GOT3 (cell line): ENCODE measurements around the gene HOXD10.
A peak's percentile ranks its signal among the peaks of the same experiment; 100 is the strongest.

Source experiments
- DNase-seq: peaks from one replicate; lab custom pipeline; 2025; ENCODE audit warnings: mixed read lengths; lab: John Stamatoyannopoulos, UW

HOXD10 gene

DNA sequence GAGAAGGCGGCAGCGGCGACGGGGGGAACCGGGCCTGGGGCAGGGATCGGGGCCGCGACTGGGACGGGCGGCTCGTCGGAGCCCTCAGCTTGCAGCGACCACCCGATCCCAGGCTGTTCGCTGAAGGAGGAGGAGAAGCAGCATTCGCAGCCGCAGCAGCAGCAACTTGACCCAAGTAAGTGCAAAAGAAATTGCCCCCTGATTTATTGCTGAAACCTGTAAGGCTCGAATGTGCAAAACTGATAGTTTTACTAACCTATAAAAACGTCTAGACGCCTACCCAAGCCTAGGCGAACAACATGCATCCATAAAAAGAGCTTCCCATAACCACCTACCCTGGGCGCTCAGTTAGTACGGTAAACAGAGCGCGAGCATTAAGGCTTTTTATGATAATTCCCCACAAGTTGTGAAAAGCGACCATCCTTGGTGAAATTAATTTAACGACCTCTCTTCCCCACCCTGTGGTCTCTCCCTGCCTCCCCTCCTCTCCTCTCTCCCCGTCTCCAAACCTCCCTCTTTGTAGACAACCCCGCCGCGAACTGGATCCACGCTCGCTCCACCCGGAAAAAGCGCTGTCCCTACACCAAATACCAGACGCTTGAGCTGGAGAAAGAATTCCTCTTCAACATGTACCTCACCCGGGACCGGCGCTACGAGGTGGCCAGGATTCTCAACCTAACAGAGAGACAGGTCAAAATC lies 7.0 kb downstream of the HOXD10 start:
- DNase-seq: no peak

DNA sequence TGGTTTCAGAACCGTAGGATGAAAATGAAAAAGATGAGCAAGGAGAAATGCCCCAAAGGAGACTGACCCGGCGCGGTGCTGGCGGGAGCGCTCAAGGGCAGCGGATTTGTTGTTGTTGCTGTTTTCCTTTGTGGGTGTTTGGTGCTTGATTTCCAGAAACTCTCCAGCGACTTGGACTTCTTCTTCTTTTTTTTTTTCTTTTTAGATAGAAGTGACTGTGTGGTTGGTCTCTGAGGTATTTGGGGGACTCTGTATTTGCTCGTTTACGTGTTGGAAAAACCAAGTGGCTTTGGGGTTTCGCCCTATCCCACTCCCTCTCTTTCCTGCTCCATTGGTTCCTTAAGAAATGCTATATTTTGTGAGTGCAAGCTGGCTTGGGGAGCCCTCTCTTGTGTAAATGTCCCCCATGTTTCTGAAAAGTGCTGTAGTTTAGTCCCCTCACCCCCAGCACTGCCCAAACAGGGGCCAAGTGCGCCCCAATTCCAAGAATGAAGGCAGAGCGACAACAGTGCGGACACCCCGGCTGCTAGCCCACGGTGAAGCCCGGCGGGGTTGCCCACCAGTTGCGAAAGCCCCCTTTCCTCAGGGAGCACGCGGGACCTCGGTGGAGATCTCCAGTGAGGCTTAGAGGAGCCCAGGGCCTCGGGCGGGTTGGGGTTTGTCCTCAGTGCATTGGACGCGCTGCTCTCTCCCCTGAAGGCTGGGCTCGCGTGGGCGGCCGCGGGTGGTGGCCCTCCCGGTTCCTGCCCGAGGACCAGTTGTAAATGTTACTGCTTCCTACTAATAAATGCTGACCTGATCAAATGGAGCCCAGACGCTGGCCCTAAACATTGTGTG lies 7.8 kb downstream of the HOXD10 start:
- no peak for DNase-seq

DNA sequence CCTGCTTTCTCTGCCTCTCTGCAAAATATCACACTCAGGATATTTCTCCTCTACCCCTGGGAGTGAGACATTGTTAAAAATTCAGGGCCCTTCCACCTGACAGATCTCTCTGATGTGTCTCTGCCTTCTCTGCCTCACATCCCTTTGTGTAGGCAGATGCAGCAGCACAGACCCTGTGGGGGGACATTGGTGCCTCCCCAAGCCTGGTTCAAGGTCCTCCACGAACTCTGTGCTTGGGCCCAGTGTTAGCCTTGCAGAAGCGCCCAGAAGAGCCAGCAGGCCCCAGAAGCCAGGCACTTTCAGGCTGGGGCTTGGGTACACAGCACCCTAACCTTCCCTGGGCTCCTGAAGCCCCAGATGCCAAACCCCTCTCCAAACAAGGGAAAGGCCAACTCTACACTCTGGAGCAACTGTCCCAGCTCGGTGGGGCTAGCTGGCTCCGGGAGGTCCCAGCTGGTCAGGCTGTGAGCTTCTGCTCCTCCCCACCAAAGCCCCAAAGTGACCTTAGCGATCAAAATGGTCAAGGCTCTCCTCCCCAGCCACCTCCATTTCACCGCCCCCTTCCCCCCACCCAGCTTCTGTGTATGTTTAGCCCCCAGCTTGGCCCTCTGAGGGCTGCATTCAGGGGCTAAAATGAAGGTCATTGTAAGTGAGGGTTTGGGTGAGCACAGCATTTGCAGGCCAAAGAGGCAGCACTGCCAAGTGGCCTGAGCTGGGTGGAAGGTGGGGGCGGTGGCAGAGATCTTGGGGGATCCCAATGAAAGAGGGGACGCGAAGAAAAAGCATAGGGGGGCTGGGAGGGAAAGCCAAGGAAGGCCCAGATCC lies 8.6 kb downstream of the HOXD10 start:
- DNase-seq: no peak

DNA sequence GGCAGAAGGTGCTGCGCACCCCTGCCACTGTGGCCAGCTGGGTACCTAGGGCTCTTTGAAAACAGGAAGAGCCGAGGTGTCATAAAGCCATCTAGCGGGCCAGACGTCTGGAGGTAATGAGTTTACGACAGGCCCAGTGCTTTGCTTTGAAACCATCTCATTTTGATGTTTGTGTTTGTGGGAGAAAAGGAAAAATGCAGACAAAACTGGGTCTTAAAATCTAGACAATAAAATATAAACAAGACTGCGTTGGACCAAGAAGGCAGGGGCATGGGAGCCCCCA lies 9.1 kb downstream of the HOXD10 start:
- DNase-seq: no peak

DNA sequence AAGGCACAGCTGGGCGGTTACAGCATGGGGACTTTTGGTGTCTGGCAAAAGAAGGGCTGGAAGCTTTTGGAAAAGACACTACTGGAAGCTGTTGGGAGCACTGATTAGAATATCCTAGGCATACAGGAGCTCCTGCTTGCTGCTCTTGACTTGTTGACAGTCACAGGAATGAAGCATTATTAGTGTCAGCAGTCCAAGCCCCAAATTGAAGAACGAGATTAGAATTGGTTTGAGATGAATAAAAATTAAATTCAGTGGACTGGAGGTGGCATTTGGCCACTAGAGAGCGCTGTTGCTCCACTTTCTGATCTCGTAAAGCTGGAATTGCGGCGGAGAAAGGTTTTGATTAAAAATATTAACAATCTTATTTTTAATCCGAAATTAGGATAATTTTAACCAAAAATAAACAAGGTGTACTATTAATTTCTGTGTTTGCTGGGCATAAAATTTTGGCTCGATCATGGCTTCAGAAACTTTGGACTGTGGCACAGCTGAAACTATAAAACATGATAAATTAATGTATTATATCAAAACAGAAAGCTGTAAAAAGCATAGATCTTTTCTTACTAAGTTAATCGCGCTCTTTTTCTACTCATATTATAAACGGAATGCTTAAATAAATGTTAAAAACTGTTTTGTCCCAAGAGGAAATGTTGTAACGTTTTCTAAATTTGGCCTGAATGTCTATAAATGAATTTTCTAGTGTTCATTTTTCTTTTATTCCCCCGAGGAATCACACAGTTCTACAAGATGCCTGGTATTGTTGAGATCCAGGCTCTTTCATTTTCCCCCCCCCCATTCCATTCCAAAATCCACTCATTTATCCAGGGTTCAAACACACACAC lies 10.6 kb downstream of the HOXD10 start:
- no peak for DNase-seq

DNA sequence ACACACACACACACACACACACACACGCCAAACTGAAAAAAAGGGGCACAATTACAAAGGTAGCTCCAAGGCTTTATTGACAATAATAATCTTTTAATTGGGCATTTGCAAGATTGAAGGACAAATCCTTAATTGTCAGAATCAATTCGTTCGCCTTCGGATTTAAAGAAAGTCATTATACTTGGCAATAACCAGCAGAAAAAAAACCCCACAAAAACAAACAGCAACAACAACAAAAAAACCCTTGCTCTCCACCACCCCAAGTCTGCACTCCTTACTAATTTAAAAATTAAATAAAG lies 11.1 kb downstream of the HOXD10 start:
- DNase-seq: no peak

DNA sequence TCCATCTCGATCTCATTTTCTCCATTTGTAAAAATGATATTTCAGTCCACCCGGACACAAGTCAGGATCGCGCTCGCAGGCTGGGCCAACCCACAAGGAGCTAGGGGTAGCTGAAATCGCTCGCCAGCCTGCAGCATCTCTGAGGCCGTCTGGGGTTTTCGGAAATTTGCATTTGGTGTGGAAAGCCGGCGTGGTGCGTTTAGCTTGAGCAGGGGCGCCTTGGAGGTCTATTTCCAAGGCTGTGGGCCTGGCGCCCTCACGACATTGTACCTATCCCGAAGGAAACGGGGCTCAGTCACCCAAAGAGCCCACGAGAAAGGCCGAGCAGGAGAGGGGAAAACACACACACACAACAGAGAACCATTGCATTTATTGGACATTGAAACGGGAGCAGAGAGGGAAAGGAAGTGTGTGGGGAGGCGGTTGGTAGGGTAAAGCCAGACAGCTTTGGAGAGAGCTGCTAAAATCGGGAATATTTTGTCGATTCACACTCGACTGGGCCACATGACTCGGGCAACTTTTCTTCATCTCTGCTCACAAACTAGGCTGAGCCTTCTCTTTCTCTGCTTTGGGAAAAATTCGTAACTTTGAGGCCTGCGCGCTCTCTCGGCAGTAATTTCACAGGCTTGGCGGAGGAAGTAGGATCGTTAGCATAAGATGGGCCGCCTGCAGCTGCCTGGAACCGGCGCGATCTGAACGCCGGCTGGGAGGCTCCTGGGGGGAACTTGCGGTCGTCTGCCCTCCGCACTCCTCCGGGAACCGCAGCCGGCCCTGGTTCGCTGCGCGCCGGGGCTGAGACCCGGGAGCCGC lies 11.8 kb downstream of the HOXD10 start:
- no peak for DNase-seq

DNA sequence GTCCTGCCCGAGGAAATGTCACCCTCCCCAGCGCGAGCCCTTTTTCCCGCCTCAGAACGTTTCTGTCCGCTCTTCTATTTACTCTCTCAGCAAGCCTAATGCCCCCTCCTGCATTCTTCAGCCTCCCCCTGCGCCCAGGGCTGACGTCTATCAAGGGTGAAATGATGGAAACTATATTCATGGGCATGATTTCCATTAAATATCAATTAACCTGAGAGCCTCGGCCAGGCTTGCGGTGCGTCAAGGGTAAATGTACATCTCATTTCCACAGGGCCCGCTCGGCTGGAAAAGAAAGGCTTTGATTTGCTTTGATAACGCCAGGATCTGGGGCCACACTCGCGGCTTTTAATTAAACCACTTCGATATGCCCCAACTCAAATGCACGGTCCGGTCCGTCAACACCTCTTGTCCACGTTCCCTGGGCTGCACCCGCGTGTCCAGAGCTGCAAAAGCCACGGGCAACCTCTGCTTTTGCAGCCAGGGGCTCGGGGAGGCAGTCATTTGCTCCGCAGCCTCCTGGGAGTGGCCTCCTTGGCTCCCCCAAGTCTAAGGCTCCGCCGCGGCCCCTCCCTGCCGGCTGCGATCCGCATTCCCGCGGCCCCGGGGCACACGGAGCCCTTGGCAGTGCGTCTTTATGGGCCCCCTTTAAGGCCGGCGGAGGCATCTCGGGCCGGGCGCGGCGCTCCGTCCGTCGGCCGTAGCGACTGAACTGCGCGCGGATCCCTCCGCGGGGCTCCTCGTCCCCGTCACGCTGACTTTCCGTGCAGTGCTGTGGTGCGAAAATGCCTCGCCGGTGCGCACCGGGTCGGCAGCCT lies 12.6 kb downstream of the HOXD10 start, which contains the start of gene HOXD8:
Gene HOXD8 (plus strand): TSS at position 724 of the 815 bp plus-strand sequence. CDS start 662 bp downstream, outside the sequence.
- DNase-seq: peak; percentile 56

DNA sequence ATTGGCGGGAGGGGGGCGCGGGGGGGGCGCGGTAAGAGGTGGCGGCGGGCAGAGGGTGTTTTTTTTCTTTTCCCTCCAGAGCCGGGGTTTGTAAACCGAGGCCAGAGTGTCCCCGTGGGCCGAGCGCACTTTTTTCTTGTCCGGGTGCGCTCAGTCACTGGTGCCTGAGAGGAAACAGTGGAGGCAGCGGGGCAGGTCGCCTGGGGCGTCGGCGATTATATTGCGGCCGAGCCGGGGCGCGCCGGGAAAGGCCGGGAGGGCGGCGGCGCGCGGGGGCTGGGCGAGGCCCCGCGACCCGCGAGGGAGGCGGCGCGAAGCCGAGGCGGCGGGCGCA lies 13.2 kb downstream of the HOXD10 start:
- DNase-seq: no peak

DNA sequence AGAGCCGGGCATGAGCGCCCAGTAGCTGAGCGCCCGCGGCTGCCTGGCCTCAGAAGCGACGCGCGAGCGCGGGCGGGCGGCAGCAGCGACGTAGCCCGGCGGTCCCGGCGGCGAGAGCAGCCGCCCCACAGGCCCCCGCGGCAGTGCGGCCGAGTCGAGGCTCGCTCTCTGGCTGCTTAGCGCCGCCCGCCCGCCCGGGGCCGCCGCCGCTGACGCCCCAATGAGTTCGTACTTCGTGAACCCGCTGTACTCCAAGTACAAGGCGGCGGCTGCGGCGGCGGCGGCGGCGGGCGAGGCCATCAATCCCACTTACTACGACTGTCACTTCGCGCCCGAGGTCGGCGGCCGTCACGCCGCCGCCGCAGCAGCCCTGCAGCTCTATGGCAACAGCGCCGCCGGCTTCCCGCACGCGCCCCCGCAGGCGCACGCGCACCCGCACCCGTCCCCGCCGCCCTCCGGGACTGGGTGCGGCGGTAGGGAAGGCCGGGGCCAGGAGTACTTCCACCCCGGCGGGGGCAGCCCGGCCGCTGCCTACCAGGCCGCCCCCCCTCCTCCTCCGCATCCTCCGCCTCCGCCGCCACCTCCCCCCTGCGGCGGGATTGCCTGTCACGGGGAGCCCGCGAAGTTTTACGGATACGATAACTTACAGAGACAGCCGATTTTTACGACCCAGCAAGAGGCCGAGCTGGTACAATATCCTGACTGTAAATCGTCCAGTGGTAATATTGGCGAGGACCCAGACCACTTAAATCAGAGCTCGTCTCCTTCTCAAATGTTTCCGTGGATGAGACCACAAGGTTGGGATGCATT lies 13.8 kb downstream of the HOXD10 start:
- no peak for DNase-seq

DNA sequence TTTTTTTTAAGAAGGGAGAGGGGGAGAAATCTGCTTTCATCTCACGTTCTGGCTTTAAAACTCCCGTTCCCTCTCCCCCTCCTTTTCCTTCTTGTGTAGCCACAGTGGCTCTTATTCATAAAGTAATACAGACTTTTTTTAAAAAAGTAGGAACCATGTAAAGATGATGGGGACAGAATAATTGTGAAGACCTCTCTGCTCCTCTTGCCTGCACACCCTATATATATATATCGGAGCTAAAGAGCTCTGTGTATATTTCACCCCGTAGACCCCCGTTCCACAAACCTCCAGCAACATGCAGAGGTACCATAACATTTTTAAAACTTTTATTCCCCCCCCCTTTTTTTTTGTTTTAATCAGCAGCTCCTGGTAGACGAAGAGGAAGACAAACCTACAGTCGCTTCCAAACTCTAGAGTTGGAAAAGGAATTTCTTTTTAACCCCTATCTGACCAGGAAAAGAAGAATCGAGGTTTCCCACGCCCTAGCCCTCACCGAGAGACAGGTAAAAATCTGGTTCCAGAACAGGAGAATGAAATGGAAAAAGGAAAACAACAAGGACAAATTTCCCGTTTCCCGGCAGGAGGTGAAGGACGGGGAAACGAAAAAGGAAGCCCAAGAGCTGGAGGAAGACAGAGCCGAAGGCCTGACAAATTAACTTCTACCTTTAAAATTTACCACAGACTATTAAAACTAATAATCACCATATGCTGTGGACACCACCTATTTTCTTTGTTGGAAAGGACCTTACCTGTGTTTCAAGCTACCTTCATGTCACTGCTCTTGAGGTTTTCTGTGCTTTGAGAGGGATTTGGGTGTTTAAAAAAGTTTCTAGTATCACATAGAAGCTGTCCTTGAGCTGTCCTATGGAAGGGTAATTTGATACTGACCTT lies 14.6 kb downstream of the HOXD10 start:
- DNase-seq: no peak

DNA sequence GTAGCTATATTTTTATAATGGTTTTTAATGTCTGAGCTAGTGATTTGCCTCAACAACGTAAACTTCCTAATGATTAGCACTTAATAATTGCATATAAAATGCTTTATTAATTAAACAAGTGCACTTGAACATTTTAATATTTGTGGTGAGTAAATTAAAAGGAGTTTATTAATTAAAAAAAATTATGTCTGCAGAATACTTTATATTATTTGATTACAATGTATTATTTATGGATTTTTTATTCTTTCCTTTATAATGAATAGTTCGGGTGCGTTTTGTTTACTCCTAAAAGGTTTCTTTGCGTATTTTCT lies 15.2 kb downstream of the HOXD10 start:
- no peak for DNase-seq

DNA sequence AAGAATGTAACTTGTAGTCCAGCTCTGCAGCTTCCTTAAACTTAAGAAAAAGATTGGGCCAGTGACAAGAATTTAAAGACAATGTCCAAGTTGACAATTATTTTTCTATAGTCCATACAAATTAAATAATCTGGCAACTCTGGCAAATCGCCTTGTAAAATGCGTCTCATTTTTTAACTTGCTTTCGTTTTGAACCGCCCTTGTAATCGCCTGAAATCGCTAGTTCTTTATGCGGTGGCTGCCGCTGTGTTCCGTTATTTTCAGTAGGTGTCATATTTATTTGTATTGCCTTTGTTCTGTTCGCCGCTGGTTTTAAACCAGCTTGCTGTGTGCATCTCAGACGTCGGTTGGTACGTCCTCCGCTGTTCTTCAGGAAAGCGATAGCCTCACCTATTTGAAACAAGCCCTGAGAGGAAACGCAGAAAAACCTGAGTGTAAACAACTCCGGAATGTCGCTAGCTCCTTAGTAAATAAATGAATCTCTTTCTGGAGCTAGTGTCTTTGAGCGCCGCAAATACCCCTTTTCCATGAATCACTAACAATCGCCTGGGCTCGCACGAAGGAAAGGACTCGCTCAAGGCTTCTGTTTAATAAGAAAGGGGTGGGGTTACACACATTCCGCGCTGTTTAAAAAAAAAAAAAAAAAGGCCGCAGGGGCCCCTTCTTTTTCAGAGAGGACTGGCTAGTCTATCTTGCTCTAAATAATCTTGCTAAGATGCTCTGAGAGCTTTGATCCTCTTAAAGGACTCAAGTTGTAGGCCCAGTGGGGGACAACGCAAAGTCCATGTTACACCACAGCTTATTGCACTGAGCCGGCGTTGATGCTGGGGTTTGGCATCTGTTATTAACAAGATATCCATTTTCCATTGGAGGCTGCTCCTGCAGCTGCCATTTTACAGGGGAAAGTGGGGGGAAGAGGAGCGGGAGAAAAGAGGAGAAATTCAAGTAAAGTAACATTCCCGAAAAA lies 15.9 kb downstream of the HOXD10 start:
- DNase-seq: no peak

DNA sequence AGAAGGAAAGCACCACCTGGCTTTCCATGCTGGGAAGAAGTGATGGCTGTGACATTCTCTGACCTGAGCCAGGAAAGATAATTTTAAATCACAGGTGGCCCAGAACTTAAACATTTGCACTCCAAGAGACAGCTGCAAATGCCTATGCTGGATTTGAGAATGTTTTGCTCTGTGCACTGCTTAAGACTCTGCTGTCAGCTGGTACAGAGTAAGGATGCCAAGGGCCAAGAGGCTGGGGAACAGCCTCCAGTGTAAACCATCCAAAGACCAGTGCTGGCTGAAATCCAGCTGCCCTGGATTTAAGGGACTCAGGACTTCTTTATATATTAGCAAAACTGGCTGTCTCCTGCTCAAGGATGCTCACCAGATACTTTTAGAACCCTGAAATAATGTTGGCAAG lies 16.8 kb downstream of the HOXD10 start:
- DNase-seq: no peak

DNA sequence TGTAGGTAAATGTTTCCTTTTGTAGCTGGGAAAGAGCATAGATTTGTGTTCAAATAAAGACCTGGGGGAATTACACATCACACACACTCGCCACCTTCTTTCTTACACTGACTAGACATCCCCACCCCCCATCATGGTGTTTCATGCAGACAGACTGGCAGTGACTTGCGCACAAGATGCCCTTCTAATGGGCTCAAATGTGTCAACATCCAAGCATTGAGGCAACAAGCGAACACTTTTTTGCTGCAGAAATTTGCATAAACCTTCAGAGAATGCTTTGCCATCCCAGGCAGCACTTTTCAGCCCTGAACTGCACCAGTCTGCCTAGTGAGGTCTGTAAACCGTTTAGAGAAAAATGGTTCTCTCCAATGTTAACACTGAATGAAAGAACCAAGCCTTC lies 17.5 kb downstream of the HOXD10 start:
- DNase-seq: no peak

DNA sequence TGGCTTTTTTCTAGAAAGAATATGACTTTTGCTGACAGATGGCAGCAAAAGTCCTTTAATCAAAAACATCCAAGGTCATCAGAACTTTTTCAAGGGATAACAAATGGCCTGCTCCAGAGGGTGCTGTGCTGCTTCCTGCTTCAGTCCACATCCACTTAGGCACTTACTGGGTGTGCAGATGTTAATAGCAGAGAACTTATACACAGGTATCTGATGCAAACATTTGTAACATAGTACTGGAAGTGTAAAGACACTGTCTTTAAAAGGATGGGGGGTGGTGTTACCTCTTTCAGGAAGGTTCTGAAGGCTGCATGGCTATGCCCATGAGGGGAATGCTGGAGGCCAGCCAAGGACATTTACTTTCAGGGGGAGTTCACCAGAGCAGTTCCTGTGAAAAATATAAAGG lies 18.5 kb downstream of the HOXD10 start:
- no peak for DNase-seq
